GM12892 (cell line): ENCODE data around the gene DCC.
"Not testable (repeated sequence)": the region's sequence is repeated elsewhere in the genome, so short reads cannot be mapped to it uniquely, and the experiment has no call there.

ENCODE experiments used
- DNase-seq: peaks from one replicate; pipeline ENCODE4 v3.0.0; 2011; ENCODE audit not compliant: insufficient read length
- FAIRE-seq: peaks from 2 replicates; lab custom pipeline; 2011; peaks lifted over from hg19 to GRCh38; lab: Jason Lieb, UNC
- POLR2A ChIP-seq: IDR thresholded peaks from 2 replicates; pipeline ENCODE4 v1.6.1; 2011; ENCODE audit warnings: low read depth, low read length, control low read depth
- POLR2AphosphoS5 ChIP-seq: IDR thresholded peaks from 2 replicates; pipeline ENCODE4 v1.6.1; 2011; ENCODE audit warnings: low read depth, low read length, control low read depth
- TAF1 ChIP-seq: IDR thresholded peaks from 2 replicates; pipeline ENCODE4 v1.6.1; 2011; ENCODE audit warnings: low read depth, mild to moderate bottlenecking, control low read depth, low read length, borderline replicate concordance

Gene DCC

DNA sequence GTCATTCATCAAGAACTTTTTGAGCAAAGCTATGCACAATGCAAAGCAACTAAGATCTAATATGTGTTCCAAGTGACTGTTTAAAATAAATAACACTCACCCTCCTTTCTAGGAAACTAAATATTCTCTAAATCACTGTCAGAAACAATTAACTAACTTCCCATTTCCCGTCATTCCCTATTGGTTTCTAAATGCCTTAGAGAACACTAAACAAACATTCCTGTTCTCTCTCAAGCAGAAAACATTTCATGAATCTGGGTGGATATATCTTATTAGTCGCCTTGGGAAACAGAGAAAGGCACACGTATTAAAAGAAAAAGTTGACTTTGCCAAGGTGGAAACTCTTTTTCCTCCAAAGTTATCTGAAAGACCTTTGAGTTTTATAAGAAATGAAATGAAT is 1149.3 kb downstream of the DCC start:
- FAIRE-seq (no peak), DNase-seq (no peak)
- no peak for TF ChIP-seq POLR2AphosphoS5
- no peak for TF ChIP-seq POLR2A
- TF ChIP-seq TAF1, result no peak

DNA sequence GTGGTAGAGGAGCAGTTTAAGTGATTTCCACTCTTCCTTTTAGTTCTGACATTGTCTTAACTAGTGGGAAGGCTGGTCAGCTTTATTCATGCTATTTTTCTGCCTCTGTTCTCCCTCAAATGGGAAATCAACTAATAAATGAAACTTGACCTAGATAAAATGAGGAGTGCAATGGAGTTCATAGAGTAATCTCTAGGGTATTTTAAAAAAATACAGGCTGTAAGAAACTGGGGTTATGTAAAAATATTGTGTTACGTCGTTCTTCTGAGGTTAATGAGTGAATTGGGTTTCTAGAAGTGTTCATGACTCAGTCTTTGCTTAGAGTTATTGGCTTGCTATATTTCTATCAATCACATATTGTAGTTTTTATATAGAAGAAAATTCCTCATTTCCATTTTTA is 1150.0 kb downstream of the DCC start:
- TF ChIP-seq POLR2AphosphoS5 (no peak), TAF1 (no peak), POLR2A (no peak)
- DNase-seq, result no peak
- FAIRE-seq, result no peak

DNA sequence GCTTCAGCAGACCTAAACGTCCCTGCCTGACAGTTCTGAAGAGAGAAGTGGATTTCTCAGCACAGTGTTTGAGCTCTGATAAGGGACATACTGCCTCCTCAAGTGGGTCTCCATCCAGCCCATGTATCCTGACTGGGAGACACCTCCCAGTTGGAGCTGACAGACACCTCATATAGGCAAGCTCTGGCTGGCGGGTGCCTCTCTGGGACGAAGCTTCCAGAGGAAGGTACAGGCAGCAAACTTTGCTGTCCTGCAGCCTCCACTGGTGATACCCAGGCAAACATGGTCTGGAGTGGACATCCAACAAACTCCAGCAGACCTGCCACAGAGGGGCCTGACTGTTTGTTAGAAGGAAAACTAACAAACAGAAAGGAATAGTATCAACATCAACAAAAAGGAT is 1156.0 kb downstream of the DCC start:
- TF ChIP-seq POLR2AphosphoS5, result no peak
- no peak for TF ChIP-seq POLR2A
- no peak for TF ChIP-seq TAF1
- DNase-seq, result no peak
- FAIRE-seq, result no peak

DNA sequence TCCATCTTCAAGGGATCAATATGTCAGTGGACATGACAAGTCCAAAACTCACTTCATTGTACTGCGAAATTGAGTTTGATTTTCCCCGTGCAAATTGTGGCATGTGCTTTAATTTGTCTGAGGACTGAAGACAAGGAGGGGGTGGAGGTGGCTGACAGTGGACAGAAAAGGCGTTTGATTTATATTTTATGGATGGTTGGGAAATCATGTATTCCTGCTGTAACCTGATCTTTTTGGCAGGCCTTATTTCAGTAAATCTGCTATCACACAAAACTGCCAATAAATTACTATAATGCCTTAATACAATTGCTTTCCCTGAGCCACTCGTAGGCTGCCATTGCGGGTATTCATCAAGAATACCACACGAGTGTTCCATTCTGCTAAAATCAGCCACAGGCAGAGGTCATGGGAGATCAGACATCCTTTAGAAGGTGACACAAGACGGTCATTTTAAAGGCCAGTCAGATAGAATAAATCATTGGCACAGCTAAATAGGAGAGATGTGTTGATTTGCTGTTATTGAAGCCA is 1164.0 kb downstream of the DCC start:
- FAIRE-seq, result no peak
- no peak for DNase-seq
- TF ChIP-seq POLR2AphosphoS5 (no peak), POLR2A (no peak), TAF1 (no peak)

DNA sequence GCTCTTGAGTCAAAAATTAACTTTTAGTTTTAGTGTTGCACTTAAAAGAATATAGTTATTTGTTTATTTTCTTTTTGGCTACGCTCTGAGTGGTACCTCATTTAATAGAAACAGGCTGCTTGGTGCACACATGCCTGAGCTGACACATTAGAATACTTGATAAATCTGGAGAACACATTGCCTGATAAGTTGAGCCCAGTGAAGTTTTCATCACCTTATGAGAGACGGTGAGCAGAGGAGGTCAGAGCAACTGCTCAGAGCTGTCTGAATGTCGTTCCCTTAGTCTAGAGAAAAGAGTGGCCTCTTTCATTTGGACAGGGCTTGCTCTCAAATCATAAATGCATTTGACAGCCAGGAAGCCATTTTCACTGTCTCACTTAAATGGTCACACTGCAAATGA is 1168.5 kb downstream of the DCC start:
- FAIRE-seq, result no peak
- DNase-seq, result no peak
- TF ChIP-seq TAF1, result no peak
- TF ChIP-seq POLR2A, result no peak
- TF ChIP-seq POLR2AphosphoS5, result no peak

DNA sequence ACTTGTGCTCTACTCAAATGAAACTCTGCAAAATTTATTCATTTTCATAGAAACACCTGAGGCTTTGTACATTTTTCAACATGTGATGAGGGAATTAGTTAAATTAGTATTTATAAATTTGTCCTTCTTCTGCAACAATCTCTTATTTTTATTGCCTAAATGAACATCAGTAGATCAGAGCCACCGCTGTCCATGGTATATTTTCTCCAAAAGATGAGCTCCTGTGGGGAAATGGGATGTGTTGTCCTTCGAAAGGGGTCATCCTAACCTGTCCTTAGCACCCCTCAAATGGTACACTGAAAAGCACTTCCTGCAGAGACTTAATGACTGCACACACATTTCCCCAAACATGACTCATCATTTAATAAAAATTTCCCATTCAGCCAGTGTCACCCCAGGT is 1169.9 kb downstream of the DCC start:
- FAIRE-seq, result no peak
- TF ChIP-seq POLR2A, result no peak
- no peak for TF ChIP-seq TAF1
- no peak for TF ChIP-seq POLR2AphosphoS5
- DNase-seq, result no peak

DNA sequence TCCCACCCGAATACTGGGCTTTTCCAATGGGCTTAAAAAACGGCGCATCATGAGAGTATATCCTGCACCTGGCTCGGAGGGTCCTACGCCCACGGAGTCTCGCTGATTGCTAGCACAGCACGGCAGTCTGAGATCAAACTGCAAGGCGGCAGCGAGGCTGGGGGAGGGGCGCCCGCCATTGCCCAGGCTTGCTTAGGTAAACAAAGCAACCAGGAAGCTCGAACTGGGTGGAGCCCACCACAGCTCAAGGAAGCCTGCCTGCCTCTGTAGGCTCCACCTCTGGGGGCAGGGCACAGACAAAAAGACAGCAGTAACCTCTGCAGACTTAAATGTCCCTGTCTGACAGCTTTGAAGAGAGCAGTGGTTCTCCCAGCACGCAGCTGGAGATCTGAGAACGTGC is 1171.7 kb downstream of the DCC start:
- not testable (repeated sequence) for DNase-seq, FAIRE-seq

DNA sequence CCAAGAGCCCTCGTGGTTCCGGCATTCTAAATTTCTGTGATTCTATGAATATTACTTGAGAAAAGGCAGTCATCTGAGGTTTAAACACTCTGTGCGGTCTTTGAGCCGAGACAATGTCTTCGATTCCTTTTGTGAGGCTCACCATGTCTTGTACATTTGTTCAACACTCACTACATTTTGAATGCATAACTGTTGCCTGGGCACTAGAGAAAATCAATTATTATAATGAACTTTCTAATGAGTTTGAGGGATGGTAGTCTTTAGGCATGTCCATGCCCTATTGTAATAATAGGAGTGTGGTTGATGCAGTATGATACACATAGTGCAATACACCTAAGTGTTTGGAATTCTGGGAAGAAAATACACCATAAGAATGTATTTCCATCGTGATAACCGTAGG is 1181.1 kb downstream of the DCC start:
- DNase-seq, result no peak
- no peak for TF ChIP-seq POLR2A
- TF ChIP-seq TAF1, result no peak
- no peak for TF ChIP-seq POLR2AphosphoS5
- no peak for FAIRE-seq

DNA sequence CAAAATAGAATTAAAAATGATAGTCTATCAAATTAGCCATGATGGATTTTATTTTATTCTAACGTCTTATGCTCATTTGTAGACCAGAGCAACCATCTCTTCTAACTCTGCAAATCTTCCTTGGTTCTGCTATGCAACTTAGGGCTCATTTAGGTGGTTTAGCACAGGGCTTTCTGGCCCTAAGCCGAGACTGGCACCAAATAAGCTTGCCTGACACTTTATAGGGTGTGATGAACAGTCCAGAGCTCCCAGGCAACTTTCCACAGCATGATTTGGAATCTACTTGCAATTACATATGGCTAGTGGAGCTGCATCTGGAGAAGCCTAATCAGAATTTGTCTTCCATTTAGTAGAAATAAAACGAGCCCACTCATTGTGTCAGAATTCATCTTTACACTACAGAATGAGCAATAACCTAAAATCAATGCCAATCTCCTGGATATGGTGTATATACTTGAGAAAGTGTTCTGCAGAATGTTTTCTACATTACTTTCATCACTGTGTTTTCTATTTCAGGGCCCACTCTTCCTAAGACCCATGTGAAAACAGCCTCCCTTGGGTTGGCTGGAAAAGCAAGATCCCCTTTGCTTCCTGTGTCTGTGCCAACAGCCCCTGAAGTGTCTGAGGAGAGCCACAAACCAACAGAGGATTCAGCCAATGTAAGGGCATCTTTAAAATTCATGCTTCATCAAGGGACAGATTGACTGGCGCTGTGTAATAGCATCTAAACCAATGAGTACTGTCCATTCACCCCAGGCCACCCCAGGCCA is 1186.3 kb downstream of the DCC start:
- DNase-seq (no peak), FAIRE-seq (no peak)
- no peak for TF ChIP-seq POLR2AphosphoS5
- TF ChIP-seq TAF1, result no peak
- no peak for TF ChIP-seq POLR2A

DNA sequence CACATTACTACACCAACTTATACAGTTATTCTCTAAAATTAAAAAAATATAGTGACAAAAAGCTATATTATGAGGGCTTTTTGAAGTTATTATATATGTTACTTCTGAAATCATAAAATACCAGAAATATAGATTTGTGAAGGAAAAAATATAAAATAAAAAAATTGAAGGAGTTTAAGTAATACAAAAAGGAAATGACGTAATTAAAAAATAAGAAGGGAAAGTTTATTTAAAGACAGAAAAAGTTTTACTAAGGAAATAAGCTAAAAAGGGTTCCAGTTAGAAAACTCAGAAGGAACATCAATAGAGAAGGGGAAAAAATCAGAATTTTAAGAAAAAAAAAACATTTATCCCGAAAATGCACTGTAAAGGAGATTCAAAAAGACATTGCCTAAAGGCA is 1187.4 kb downstream of the DCC start:
- DNase-seq, result no peak
- no peak for FAIRE-seq

DNA sequence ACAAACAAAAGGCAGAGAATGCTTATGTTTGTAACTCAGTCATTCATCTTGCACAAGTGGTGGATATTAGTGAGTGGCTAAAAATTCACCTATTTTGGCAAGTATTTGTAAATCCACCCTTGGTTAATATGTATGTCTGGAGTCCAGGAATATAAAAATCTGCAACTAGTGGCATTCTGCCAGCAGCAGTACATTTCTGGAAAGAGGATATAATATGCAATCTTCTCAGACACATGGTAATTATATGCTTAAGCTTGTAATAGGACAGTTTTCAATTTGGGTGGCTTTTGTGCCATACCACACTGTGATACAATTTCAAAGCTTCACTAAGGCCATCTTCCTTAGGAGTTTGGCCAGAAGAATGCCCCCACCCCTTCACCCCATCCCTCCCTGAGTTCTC is 1191.2 kb downstream of the DCC start:
- FAIRE-seq (no peak), DNase-seq (no peak)
- TF ChIP-seq TAF1 (no peak), POLR2A (no peak), POLR2AphosphoS5 (no peak)

More for the DNA sequence above, 1187.4 kb downstream of the DCC start:
- no peak for TF ChIP-seq TAF1
- TF ChIP-seq POLR2A, result no peak
- TF ChIP-seq POLR2AphosphoS5, result no peak

DNA sequence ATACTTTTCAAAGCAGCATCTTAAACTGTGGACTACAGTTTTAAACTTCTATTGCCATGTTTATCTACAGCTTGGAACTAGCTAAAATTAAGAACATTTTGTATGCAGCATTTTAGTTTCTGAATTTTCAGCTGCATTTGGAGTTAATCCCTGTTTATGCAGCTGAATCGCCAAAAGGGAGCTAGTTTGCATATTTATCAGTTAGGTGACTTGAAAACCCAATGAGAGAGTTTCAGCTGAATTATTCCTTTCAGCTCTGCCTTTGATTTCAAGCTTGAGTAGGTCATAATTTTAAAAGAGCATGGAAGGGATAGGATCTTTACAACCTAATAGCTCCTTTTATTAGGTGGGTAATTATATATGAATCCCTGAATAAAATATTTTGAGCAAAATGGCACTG is 1191.9 kb downstream of the DCC start:
- DNase-seq (no peak), FAIRE-seq (no peak)
- TF ChIP-seq POLR2A (no peak), TAF1 (no peak), POLR2AphosphoS5 (no peak)

DNA sequence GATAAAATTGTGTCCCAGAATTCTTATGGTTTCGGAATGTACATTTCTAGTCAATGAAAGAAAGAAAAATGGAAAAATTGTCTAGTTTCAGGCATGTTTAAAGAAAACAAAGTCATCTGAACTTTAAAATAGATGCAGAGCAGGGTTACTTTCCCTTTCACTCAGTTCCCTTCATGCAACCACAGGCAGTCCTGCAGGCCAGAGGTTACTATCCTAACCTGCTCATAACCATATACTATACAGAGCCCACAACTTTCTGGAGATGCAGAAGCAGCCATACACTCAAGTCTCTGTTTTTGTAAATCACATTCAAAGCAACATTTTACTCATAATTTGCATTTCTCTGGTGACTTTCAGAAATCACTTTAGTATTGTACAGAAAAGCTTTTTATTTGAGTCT is 1194.2 kb downstream of the DCC start:
- DNase-seq, result no peak
- no peak for FAIRE-seq
- TF ChIP-seq TAF1 (no peak), POLR2AphosphoS5 (no peak), POLR2A (no peak)
